CD4-positive, alpha-beta T cell treated with Interleukin-21 for 1 hour (primary cell): Measurements from ENCODE around the gene MRPL9.
"Not testable (repeated sequence)": the region's sequence is repeated elsewhere in the genome, so short reads cannot be mapped to it uniquely, and the experiment has no call there.

Experiments
- DNase-seq: peaks from one replicate; pipeline ENCODE4 v3.0.0-alpha.2; 2020

The MRPL9 gene

DNA sequence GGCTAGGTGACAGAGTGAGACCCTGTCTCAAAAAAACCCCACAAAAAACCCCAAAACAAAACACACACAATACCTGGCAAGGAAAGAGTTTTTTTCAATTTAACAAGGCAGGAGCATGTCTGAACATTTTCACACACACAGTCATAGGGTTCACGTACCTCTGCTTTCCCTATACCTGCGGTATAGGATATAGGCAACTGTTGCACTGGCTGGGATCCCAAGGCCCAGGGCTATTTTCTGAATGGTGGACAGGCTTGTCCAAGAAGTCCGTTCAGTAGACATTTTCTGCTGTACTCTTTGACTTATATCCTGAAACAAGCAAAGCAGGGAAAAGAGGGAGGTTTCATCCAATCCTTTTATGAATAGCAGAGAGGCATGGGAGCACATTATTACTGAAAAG, 19.4 kb upstream of the MRPL9 start:
- DNase-seq: no peak

DNA sequence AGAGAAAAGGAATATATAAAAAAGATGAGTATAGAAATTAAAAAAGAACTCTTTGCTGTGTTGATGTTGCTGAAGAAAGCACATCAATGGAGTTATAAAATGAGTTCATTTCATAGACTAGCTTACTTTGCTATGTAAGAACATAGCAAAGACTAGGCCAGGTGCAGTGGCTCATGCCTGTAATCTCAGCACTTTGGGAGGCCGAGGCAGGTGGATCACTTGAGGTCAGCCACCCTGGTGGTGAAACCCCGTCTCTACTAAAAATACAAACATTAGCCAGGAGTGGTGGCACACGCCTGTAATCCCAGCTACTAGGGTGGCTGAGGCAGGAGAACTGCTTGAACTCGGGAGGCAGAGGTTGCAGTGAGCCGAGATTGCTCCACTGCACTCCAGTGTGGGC, 18.7 kb upstream of the MRPL9 start:
- not testable (repeated sequence) for DNase-seq

DNA sequence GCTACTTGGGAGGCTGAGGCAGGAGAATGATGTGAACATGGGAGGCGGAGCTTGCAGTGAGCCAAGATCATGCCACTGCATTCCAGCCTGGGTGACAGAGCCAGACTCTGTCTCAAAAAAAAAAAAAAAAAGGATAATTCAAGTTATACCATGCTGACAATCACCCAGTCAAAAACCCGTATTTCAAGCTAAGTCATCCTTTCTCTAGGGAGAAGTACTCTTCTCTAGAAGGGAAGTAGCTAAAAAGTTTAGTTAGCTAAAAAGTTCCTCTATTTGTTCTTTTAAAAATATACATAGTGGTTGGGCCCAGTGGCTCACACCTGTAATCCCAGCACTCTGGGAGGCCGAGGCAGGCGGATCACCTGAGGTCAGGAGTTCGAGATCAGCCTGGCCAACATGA, 17.4 kb upstream of the MRPL9 start:
- not testable (repeated sequence) for DNase-seq

DNA sequence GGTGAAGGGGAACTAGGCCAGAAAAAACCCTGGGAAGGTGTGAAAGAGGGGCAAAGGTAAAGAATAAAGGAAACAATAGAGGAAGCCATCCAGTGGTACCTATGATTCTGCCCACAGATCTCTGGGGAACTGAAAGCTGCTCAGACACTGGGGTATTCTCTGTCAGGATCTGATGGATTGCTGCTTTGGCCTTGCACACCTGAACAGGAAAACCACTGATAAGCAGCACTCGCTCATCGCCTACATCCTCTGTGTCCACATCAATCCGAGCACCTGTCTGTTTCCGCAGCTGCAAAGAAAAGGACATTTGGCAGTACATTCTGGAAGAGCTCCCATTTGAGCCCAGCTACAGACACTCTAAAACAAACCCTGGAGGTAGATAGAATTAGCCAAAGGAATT, 16.6 kb upstream of the MRPL9 start:
- DNase-seq: no peak

DNA sequence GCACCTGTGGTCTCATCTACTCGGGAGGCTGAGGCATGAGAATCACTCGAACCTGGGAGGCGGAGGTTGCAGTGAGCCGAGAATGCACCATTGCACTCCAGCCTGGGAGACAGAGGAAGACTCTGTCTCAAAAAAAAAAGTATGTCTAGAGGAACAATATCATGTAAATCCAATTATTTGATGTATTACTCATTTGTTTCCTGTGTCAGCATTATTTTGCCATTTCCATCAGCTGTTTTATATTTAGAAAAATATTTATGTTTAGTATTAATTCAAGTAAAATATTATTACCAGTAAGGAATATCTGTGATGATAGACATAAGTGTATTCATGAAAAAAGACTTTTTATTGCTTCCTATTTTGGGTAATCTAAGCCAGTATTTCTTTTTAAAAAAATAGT, 14.0 kb upstream of the MRPL9 start:
- DNase-seq: no peak

DNA sequence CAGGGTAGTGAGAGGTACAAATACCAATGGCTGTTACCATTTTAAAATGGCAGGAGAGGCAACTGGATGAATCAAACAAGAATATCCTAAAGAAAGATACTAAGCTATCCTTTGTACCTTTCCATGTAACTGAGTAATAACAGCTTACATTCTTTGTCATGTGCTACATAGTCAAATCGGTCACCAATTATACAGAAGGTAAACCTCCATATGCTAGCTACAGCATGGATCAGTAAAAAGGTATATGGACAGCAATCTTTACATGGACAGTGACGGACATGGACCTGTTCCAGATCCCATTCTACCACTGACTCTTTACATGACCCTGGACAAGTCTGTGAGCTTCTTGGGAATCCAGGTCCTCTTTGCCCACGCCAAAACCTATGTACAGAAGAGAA, 13.4 kb upstream of the MRPL9 start:
- DNase-seq: no peak

DNA sequence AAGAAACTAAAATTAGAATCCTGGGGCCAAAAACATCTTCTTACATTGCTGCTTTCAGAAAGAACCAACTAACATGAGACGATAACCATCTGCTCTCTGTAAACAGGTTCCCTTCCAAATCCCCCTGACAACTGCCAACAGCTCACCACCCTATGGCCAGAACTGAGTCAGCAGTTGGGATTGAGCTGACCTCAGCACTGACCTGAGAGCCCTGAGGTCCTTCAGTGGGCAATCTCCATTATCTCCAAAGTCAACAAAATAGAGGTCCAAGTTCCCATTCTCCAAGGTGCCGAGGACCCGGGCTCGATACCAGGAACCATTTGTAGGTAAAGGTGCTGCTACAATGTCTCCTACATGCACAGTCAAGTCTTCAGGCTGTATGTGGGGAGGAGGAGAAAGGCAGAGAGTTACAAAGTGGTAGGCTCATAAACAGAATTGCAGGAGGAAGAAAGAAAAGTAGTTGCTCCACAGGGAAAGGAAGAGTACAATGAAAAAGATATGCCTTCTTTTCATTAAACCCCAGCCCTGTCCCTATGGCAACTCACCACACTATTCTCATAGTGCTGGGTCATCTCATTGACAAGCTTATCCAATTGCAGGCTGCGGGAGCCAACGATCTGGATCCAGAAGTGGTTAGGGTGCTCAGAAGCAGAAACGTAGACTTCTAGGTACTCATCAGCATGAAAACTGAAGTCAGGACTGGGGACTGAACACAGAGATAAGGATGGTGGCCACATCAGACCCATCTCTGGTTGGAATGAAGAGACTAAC, 12.8 kb upstream of the MRPL9 start:
- DNase-seq: no peak

DNA sequence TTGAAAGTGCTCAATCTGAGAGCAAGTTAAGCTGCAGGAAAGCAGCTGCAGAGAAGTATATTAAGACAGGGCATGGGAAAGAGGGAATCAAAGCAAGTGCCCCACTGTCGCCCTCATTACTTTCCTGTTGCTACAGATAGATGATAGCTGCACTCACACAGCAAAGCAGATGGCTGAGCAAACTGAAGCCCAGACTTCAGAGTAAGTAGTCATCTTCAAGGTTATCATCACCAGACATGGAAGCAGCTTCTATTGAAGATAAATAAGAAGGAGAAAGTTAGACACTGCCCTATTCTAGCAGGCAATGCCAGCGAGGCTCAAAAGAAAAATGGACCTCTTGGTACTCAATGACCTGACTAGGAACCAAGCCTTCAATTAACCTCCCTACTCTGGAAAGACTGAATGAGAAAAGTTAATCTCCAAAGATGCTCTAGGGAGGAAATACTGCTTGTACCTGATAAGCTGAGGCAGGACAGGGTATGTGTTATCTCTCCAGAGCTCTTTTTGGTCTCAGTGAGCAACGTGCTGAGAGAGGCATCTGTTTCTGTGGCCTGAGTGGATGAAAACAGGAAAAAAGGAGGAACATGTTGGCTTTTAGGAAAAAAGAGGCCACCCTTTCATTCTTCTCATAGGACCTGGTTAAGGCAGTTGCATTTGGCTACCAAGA, 11.1 kb upstream of the MRPL9 start:
- DNase-seq: no peak

DNA sequence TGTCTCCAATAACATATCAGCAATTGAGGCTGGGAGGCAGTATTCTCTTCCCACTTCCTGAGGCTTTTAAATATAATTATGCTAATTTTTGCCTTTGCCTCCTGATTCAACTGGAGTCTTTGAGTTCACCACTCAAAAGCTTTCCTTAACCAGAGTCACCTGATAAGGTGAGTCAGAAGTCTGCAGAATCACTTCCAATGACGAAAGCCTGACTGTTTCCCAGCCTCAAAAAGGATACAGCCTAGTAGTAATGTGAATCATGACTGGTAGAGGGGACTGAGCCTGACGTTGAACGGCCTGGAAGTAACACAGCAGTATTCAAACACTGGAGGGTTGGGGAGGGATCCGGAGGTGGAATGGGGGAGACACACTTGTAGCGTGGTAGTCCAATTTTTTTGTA, 10.4 kb upstream of the MRPL9 start:
- DNase-seq: no peak

DNA sequence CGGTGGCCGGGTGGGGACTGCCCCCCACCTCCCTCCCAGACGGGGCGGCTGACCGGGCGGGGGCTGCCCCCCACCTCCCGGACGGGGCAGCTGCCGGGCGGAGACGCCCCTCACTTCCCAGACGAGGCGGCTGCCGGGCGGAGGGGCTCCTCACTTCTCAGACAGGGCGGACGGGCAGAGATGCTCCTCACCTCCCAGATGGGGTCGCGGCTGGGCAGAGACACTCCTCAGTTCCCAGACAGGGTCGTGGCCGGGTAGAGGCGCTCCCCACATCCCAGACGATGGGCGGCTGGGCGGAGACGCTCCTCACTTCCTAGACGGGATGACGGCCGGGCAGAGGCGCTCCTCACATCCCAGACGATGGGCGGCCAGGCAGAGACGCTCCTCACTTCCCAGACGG, 6.0 kb upstream of the MRPL9 start:
- DNase-seq: not testable (repeated sequence)

DNA sequence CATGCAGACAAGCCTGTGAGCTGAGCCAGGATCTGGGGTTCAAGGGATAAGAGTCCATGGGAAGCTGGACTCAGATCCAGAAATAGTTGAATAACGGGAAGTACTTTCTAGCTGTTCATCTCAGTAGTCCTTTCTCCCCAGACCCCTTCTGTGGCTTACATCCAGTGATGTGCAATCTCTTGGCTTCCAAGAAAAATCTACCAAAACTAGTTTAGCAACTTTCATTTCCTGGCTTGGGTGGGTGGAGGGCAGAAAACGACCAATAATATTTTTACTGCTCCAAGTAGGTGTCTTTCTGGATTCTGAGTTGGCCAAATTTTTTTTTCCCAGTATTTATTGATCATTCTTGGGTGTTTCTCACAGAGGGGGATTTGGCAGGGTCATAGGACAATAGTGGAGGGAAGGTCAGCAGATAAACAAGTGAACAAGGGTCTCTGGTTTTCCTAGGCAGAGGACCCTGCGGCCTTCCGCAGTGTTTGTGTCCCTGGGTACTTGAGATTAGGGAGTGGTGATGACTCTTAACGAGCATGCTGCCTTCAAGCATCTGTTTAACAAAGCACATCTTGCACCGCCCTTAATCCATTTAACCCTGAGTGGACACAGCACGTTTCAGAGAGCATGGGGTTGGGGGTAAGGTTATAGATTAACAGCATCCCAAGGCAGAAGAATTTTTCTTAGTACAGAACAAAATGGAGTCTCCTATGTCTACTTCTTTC, 5.2 kb upstream of the MRPL9 start:
- not testable (repeated sequence) for DNase-seq

DNA sequence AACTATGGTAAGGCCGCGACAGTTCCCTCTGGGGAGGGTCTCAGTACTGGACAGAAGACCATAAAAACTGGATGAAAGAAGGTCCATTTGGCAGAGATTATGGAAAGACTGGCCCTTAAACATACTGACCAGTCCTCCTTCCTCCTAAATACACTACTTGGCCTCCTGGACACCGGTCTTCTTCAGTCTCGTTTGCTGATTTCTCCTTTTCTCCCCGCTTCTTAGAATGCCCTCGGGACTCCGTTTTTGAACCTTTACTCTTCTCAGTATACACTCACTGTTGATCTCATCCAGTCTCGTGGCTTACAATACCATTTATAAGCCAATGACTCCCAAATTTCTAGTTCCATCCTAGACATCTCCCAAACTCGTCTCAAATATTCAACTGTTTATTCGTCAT, 694 bp upstream of the MRPL9 start:
- no peak for DNase-seq

DNA sequence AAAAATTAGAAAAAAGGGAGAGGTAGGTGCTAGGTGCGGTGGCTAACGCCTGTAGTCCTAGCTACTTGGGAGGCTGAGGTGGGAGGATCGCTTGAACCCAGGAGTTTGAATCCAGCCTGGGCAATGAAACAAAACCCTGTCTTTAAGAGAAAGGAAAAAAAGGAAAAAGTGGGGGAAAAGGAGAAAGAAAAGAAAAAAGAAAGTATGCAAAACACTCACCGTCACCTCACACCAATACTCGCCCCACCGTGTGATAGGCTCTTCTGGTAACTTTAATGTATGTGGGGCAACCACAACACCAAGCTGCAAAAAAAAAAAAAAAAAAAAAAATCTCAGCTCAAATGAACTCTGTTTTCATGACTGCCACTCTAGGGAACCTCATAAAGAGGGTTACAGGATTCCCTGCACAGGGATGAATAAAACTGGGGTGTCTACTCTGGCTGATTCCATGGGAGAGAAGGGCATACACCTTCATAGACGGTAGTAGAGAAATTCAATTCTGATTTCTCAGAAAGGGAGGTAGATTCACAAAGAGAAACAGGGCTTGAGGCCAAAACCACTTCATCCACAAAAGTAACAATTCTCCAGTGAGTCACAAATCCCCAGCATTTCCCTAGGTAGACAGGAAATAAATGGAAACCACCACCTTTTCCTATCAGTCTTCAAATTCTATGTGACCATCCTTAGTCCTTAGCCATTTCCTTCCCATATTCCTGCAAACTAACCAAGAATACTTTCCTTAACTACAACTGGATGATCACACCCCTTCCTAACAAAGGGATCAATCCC, 2.5 kb downstream of the MRPL9 start:
- DNase-seq: no peak

DNA sequence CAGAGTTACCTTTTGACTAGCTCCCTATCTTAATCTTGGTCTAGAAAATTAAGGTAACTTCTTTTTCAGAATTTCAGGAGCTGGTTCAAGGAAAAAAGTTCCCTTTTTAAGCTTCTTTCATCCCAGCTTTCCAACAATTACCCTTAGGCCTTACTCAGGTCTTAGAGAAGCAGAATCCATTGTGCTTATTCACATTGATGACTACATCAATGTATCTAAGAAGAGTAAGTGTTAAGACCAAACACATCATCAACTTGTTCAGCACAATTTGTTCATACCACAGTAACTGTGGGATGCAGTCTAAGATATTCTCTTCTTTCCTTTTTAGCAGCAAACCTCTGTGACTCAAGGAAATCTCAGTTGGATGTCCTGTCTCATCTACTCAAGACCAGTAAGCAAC, 4.1 kb downstream of the MRPL9 start:
- no peak for DNase-seq

DNA sequence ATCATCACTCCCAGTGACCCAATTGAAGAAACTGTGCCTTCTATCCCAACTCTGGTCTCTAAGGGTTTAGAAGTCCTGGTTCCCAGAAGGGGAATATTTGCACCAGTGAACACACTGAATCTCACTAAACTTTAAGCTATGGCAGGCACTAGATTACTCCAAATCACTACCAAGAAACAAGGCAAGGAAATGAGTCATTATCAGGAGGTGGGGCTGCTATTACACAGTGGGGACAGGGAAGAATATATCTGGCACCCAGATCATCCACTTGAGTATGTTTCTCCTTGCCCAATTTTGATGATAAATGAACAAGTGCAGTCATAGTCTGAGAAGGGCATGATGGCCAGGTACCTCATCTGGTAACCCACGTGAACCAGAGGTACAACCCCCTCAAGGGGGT, 7.0 kb downstream of the MRPL9 start:
- DNase-seq: no peak

DNA sequence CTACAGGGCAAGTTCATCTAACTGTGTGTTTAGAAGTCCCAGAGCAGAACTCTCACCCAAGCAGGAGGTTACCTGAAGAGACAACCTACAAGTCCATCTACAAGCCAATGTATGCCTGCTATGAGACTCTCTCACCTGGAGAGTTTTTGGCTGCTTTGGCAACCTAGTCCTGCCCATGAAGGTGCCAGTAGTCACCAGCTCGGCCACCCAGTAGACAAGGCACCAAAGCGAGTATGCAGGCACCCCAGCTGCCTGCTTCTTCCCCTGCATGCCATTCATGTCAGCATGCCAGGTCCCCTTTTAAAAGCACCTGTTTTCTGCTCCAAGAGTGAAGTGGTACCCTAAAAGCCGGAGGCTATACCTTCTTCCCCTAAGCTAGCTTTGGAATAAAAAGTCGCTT, 21.8 kb downstream of the MRPL9 start:
- no peak for DNase-seq

DNA sequence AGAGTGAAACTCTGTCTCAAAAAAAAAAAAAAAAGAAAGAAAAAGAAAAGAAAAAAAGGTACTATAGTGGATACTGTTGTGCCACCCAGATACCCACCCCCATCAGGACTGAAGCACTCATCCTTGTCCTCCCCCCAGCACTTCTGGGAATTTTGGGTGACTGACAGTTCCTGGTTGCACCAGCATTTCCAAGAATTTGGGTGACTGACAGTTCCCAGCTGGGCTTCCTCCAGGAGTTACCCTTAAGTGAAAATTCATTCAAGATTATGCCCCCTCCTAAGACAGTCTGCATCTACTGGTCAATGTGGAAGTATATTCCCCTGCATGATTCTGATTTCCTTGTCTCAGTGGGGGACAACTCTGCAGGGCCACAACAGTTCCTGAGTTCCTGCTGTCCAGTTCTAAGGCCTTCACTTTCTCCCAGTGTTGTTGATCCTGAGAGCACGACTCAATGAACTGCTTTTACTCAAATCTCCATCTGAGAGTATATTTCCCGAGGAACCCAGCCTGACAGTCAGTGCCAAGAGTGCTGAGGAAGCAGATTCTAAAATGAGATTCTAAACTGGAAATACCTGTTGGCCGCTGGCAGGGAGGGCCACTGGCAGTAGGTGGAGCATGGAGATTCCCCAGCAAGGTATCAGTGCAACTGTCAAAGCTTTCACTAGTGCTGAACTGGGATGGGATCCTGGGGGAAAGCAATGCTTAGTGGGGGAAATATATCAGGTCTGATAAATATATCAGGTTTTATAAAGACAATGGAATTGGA, 23.5 kb downstream of the MRPL9 start:
- no peak for DNase-seq

DNA sequence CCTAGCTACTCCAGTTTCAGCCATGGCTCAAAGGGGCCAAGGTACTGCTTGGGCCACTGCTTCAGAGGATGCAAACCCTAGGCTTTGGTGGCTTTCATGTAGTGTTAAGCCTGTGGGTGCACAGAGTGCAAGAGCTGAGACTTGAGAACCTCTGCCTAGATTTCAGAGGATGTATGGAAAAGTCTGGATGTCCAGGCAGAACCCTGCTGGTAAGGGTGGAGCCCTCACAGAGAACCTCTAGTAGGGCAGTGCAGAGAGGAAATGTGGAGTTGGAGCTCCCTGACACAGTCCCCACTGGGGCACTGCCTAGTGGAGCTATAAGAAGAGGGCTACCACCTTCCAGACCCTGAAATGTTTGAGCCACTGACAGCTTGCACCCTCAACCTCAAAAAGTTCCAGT, 25.8 kb downstream of the MRPL9 start:
- no peak for DNase-seq

DNA sequence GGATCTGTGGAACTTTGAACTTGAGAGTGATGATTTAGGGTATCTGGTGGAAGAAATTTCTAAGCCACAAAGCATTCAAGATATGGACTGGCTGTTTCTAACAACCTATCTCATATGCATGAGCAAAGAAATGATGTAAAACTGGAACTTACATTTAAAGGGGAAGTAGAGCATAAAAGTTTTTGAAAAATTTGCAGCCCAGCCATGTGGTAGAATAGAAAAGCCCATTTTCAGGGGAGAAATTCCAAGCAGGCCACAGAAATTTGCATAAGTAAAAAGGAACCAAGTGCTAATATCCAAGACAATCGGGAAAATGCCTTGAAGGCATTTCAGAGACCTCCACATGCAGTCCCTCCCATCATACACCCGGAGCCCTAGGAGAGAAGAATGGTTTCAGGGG, 26.3 kb downstream of the MRPL9 start:
- DNase-seq: no peak

DNA sequence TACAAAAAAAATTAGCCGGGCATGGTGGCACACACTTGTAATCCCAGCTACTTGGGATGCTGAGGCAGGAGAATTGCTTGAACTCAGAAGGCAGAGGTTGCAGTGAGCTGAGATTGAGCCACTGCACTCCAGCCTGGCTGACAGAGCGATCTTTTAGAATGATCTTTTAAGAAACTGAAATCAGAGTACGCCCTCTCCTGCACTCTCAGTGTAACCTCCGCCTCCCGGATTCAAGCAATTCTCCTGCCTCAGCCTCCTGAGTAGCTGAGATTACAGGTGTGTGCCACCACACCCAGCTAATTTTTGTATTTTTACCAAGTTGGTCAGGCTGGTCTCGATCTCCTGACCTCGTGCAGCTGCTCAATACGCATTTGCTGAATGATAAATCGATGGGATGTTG, 29.3 kb downstream of the MRPL9 start:
- DNase-seq: not testable (repeated sequence)

DNA sequence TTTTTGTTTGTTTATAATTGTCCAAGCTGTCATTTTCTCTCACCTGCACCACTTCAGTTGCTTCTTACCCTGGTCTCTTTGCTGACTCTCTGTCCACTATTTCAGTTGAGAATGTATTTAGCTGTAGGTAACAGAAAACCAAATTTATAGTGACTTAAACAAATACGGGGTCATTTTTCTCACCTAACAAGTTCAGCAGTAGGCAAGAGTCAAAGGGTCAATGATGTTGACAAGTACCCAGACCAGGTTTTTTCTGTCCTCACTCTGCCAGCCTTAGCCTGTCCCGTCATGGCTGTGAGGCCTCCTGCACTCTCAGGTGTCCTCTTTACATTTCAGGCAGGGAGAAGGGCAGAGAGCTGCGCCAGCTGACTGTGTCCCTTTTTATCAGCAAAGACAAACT, 30.2 kb downstream of the MRPL9 start:
- DNase-seq: no peak

DNA sequence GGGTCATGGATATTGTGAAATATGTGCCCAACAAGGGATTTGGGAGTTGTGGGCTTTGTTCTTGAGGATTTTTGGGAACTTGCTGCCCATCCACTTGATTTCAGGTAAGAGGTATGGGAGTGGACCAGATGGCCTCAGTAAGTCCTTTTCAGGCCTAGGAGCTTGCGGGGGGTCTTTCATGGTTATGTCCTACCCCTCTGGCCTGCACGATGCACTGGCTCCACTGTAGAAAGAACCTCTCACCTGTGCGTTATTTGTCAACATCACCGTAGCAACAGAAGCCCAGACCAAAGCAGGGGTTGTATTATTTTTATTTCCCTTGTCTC, 33.4 kb downstream of the MRPL9 start:
- no peak for DNase-seq
